HCT116 (cell line): Measurements from ENCODE around the gene TXNRD3.

Experiments
- CBX3 ChIP-seq: IDR thresholded peaks from 2 replicates; pipeline ENCODE4 v1.6.1; 2012; ENCODE audit warnings: low read depth
- EGR1 ChIP-seq: IDR thresholded peaks from 2 replicates; pipeline ENCODE4 v1.6.1; 2012; ENCODE audit warnings: low read depth
- EZH2 ChIP-seq: fragments of 200-600 bp; sonication (generic); IDR thresholded peaks from 2 replicates; pipeline ENCODE4 v1.6.1; 2017; ENCODE audit warnings: antibody characterized with exemption, mixed run types
- EZH2phosphoT487 ChIP-seq: fragments of 200-600 bp; IDR thresholded peaks from 2 replicates; pipeline ENCODE4 v1.6.1; 2018; ENCODE audit warnings: antibody characterized with exemption, borderline replicate concordance
- POLR2A ChIP-seq: IDR thresholded peaks from 2 replicates; pipeline ENCODE4 v1.7.0; 2011; ENCODE audit warnings: borderline replicate concordance; ENCODE audit not compliant: insufficient read depth, insufficient read length; ENCODE audit errors: extremely low read depth
- SIN3A ChIP-seq: IDR thresholded peaks from 2 replicates; pipeline ENCODE4 v1.6.1; 2012; ENCODE audit warnings: low read depth
- TCF7L2 ChIP-seq: IDR thresholded peaks from 2 replicates; pipeline ENCODE4 v1.7.0; 2011; ENCODE audit warnings: borderline replicate concordance, inconsistent platforms; ENCODE audit not compliant: insufficient read depth, insufficient read length; ENCODE audit errors: extremely low read depth
- TF ChIP-seq, protein P1 (sequence below), 3 experiments: fragments of 200-600 bp in 1 of 3; sonication (generic) in 1 of 3; IDR thresholded peaks in 2 of 3; conservative IDR thresholded peaks in 1 of 3; 2 replicates each; pipeline ENCODE4 v1.5.1; 2012 to 2017; ENCODE audit warnings: low read depth in 2 of 3, low read length in 2 of 3, antibody characterized with exemption in 1 of 3, borderline replicate concordance in 1 of 3, control low read depth in 1 of 3, mild to moderate bottlenecking in 1 of 3, mixed read lengths in 1 of 3, mixed run types in 1 of 3, moderate library complexity in 1 of 3; ENCODE audit not compliant: insufficient read depth in 1 of 3
- TF ChIP-seq, protein P2 (sequence below): IDR thresholded peaks from 2 replicates; pipeline ENCODE4 v1.6.1; 2012
- TF ChIP-seq, protein P3 (sequence below): IDR thresholded peaks from 2 replicates; pipeline ENCODE4 v1.6.1; 2012; ENCODE audit warnings: low read depth
- TF ChIP-seq, protein P4 (sequence below): IDR thresholded peaks from 2 replicates; pipeline ENCODE4 v1.6.1; 2011; ENCODE audit warnings: mild to moderate bottlenecking, low read length, moderate library complexity; ENCODE audit not compliant: insufficient replicate concordance; ENCODE audit errors: extremely low read depth

DNA sequence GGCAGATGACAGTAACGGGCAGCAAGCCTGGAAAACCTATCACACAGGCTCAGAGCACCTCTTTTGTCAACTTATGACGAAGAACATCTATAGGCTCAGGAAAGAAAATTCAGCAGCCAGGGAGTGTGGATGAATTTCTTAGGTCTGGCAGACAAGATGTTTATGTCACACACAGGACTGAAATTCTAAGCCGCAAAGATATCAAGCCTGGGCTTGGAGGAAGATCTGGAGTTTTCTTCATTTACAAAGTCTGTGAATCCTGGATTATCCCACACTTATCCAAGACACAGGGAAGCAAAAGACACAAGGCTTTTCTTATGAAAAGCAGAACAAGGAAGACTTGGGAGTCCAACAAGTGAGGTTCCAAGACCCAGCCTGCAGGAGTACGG is 25.7 kb upstream of the TXNRD3 start:
- TF ChIP-seq POLR2A (no peak), EZH2 (no peak), CBX3 (no peak), EZH2phosphoT487 (no peak), TCF7L2 (no peak), SIN3A (no peak), EGR1 (no peak)
- TF ChIP-seq, protein P1, sequence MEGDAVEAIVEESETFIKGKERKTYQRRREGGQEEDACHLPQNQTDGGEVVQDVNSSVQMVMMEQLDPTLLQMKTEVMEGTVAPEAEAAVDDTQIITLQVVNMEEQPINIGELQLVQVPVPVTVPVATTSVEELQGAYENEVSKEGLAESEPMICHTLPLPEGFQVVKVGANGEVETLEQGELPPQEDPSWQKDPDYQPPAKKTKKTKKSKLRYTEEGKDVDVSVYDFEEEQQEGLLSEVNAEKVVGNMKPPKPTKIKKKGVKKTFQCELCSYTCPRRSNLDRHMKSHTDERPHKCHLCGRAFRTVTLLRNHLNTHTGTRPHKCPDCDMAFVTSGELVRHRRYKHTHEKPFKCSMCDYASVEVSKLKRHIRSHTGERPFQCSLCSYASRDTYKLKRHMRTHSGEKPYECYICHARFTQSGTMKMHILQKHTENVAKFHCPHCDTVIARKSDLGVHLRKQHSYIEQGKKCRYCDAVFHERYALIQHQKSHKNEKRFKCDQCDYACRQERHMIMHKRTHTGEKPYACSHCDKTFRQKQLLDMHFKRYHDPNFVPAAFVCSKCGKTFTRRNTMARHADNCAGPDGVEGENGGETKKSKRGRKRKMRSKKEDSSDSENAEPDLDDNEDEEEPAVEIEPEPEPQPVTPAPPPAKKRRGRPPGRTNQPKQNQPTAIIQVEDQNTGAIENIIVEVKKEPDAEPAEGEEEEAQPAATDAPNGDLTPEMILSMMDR (IDR thresholded peaks at IDR 0.05 in 2 of 3, conservative IDR thresholded peaks at IDR 0.05 in 1 of 3; ENCODE audit: borderline replicate concordance in 1 of 3, insufficient read depth in 1 of 3, low read depth in 2 of 3, low read length in 2 of 3) = no peak
- TF ChIP-seq, protein P2, sequence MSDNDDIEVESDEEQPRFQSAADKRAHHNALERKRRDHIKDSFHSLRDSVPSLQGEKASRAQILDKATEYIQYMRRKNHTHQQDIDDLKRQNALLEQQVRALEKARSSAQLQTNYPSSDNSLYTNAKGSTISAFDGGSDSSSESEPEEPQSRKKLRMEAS = no peak
- TF ChIP-seq, protein P3, sequence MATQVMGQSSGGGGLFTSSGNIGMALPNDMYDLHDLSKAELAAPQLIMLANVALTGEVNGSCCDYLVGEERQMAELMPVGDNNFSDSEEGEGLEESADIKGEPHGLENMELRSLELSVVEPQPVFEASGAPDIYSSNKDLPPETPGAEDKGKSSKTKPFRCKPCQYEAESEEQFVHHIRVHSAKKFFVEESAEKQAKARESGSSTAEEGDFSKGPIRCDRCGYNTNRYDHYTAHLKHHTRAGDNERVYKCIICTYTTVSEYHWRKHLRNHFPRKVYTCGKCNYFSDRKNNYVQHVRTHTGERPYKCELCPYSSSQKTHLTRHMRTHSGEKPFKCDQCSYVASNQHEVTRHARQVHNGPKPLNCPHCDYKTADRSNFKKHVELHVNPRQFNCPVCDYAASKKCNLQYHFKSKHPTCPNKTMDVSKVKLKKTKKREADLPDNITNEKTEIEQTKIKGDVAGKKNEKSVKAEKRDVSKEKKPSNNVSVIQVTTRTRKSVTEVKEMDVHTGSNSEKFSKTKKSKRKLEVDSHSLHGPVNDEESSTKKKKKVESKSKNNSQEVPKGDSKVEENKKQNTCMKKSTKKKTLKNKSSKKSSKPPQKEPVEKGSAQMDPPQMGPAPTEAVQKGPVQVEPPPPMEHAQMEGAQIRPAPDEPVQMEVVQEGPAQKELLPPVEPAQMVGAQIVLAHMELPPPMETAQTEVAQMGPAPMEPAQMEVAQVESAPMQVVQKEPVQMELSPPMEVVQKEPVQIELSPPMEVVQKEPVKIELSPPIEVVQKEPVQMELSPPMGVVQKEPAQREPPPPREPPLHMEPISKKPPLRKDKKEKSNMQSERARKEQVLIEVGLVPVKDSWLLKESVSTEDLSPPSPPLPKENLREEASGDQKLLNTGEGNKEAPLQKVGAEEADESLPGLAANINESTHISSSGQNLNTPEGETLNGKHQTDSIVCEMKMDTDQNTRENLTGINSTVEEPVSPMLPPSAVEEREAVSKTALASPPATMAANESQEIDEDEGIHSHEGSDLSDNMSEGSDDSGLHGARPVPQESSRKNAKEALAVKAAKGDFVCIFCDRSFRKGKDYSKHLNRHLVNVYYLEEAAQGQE = no peak
- TF ChIP-seq, protein P4, sequence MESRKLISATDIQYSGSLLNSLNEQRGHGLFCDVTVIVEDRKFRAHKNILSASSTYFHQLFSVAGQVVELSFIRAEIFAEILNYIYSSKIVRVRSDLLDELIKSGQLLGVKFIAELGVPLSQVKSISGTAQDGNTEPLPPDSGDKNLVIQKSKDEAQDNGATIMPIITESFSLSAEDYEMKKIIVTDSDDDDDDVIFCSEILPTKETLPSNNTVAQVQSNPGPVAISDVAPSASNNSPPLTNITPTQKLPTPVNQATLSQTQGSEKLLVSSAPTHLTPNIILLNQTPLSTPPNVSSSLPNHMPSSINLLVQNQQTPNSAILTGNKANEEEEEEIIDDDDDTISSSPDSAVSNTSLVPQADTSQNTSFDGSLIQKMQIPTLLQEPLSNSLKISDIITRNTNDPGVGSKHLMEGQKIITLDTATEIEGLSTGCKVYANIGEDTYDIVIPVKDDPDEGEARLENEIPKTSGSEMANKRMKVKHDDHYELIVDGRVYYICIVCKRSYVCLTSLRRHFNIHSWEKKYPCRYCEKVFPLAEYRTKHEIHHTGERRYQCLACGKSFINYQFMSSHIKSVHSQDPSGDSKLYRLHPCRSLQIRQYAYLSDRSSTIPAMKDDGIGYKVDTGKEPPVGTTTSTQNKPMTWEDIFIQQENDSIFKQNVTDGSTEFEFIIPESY = no peak
